Prostate gland (tissue), 2 donors: ENCODE measurements around the gene GCNA. TPM values are rescaled to one million over a fixed set of nuclear protein-coding genes. Genes with fewer than 3 reads are reported as not detected.
"Not testable (repeated sequence)": the region's sequence is repeated elsewhere in the genome, so short reads cannot be mapped to it uniquely, and the experiment has no call there.

Experiments used
- DNase-seq: peaks from one replicate; pipeline ENCODE4 v3.0.0-alpha.2; 2019; ENCODE audit warnings: low spot score
- H3K27ac ChIP-seq, 2 donors: fragments of 200-600 bp; sonication (generic); 2 replicates each; pipeline ENCODE4 v1.5.1; 2017 to 2019
- H3K27me3 ChIP-seq: fragments of 200-600 bp; sonication (generic); replicated peaks from 2 replicates; pipeline ENCODE4 v1.5.1; 2019; ENCODE audit not compliant: insufficient read depth
- H3K36me3 ChIP-seq, 2 donors: fragments of 200-600 bp; sonication (generic); 1 replicate in 1 of 2; 2 replicates in 1 of 2; pipeline versions ENCODE4 v1.5.1 to v1.8.1; 2017 to 2019
- H3K4me1 ChIP-seq: fragments of 200-600 bp; sonication (generic); replicated peaks from 2 replicates; pipeline ENCODE4 v1.5.1; 2019
- H3K4me3 ChIP-seq, 2 donors: fragments of 200-600 bp; sonication (generic); 2 replicates each; pipeline ENCODE4 v1.5.1; 2017 to 2019
- H3K9me3 ChIP-seq: fragments of 200-600 bp; sonication (generic); 2 replicates; pipeline ENCODE4 v1.5.1; 2017
- POLR2A ChIP-seq: fragments of 450-650 bp; IDR thresholded peaks from one replicate; pipeline ENCODE4 v1.6.1; 2016; ENCODE audit warnings: antibody characterized with exemption, mild to moderate bottlenecking
- POLR2AphosphoS5 ChIP-seq: sonication (generic); formaldehyde crosslinking; IDR thresholded peaks from one replicate; pipeline ENCODE4 v1.6.1; 2017; ENCODE audit warnings: antibody characterized with exemption
- WGBS: methylation state at CpG from one replicate; pipeline ENCODE4 v1.1.5; 2018; 5-methylcytosine and 5-hydroxymethylcytosine counted together
- intact Hi-C: fragments of 100-400 bp; cut with DNase I; formaldehyde crosslinking; loops from one replicate; pipeline ENCODE4 v1.14.2; 2022
- total RNA-seq, 2 donors: library from RNA; depleted of rRNA; stranded (reverse); fragments of >200 nt; gene quantifications; one replicate each; pipeline ENCODE4 v1.1.0, GENCODE V29; 2016
- TF ChIP-seq, protein P1 (sequence below), 4 experiments: fragments of 200-600 bp in 2 of 4; fragments of 450-650 bp in 2 of 4; sonication (generic) in 2 of 4; IDR thresholded peaks; 1 replicate in 3 of 4; 2 replicates in 1 of 4; pipeline ENCODE4 v1.5.1; 2016 to 2019; ENCODE audit warnings: antibody characterized with exemption in 4 of 4, mild to moderate bottlenecking in 2 of 4, moderate library complexity in 2 of 4

Gene GCNA
- total RNA-seq, 2 donors from 2014 or later: 1.4 to 18.0 TPM

DNA sequence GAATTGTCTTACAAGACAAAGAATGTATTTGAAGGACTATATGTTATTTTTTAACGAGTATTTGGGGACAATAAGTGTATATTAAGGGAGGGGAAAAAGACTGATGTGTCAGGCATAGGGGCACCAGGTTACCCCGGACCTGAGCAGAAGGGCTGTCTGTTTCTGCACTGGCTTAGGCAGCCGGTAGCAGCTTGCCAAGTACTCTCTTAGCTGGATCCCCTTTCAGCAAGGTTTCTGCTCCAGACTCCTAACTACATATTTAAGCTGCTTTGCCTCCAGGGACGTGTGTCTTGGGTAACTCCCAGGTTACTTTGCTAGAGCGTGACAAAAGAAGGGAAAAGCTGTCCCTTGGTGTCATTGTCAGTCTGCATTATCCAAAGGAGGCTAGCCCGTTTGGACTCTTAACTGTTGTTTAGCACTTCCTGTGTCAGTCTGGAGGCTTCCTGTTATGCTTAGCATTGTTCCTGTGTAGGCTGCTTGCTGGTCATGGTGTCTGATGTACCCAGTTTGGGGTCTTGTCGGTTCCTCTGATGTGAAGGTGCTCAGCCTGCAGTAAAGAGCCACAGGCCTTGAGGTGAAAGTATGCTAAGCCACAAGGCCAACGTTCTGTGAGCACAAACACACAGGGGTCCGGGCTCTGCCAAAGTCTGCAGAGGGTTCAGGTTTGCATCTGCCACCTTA lies 28.4 kb downstream of the GCNA start:
- Histone ChIP-seq H3K27ac (no peak overlapping the region), H3K9me3 (no peaks in the 10 kb centered on the region), H3K4me1 (no peaks in the 10 kb centered on the region), H3K36me3 (no peaks in the 10 kb centered on the region), H3K4me3 (no peak overlapping the region), H3K27me3 (no peaks in the 10 kb centered on the region)
- no peak for DNase-seq
- WGBS: 64% methylated on average over 9 of the region's 9 CpGs
- intact Hi-C loops: no loop called here
- no peak for TF ChIP-seq POLR2AphosphoS5
- TF ChIP-seq, protein P1, sequence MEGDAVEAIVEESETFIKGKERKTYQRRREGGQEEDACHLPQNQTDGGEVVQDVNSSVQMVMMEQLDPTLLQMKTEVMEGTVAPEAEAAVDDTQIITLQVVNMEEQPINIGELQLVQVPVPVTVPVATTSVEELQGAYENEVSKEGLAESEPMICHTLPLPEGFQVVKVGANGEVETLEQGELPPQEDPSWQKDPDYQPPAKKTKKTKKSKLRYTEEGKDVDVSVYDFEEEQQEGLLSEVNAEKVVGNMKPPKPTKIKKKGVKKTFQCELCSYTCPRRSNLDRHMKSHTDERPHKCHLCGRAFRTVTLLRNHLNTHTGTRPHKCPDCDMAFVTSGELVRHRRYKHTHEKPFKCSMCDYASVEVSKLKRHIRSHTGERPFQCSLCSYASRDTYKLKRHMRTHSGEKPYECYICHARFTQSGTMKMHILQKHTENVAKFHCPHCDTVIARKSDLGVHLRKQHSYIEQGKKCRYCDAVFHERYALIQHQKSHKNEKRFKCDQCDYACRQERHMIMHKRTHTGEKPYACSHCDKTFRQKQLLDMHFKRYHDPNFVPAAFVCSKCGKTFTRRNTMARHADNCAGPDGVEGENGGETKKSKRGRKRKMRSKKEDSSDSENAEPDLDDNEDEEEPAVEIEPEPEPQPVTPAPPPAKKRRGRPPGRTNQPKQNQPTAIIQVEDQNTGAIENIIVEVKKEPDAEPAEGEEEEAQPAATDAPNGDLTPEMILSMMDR (IDR thresholded peaks at IDR 0.05): no peak
- no peak for TF ChIP-seq POLR2A

GRCh38 chrX:71607488-71607887 lies 29.3 kb downstream of the GCNA start:
- no peak for DNase-seq
- Histone ChIP-seq H3K36me3 (no peaks in the 10 kb centered on the region), H3K9me3 (no peaks in the 10 kb centered on the region), H3K4me1 (no peaks in the 10 kb centered on the region), H3K27me3 (no peaks in the 10 kb centered on the region), H3K4me3 (no peak overlapping the region), H3K27ac (no peak overlapping the region)
- no peak for TF ChIP-seq POLR2A
- TF ChIP-seq, protein P1 (IDR thresholded peaks at IDR 0.05): no peak
- no peak for TF ChIP-seq POLR2AphosphoS5
- WGBS: 65% methylated on average over 2 of the region's 2 CpGs
- intact Hi-C loops: no loop called here

- H3K4me3 ChIP-seq: no peak overlapping the region
- H3K9me3 ChIP-seq: no peaks in the 10 kb centered on the region
- no peak for DNase-seq
- WGBS: 94% methylated on average over 3 of the region's 3 CpGs
- no peak overlapping the region for H3K27ac ChIP-seq
- H3K27me3 ChIP-seq: no peaks in the 10 kb centered on the region
- TF ChIP-seq POLR2AphosphoS5 (no peak), POLR2A (no peak)
- TF ChIP-seq, protein P1 (IDR thresholded peaks at IDR 0.05): no peak
- no peaks in the 10 kb centered on the region for H3K4me1 ChIP-seq
- H3K36me3 ChIP-seq: no peaks in the 10 kb centered on the region
- intact Hi-C loops: no loop called here
Measured at GRCh38 chrX:71609095-71609750, 31.0 kb downstream of the GCNA start.

DNA sequence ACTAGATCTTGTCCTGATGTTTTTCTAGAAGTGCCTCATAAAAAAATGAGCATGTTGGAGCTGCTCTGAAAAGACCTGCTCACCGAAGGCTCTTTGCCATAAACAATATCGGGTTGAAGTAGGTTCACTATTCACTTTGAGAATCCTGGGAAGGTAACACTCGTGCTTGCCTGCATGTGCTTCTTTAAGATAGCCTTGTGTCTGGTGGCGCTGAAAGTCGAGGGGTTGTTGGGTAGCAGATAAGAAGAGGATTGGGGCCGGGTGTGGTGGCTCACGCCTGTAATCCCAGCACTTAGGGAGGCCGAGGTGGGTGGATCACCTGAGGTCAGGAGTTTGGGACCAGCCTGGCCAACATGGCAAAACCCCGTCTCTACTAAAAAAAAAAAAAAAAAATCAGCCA lies 33.5 kb downstream of the GCNA start:
- H3K4me3 ChIP-seq, H3K36me3 ChIP-seq, DNase-seq, H3K27ac ChIP-seq, H3K27me3 ChIP-seq, H3K4me1 ChIP-seq, H3K9me3 ChIP-seq, intact Hi-C loops: not testable (repeated sequence)
- WGBS: 97% methylated on average over 8 of the region's 9 CpGs

DNA sequence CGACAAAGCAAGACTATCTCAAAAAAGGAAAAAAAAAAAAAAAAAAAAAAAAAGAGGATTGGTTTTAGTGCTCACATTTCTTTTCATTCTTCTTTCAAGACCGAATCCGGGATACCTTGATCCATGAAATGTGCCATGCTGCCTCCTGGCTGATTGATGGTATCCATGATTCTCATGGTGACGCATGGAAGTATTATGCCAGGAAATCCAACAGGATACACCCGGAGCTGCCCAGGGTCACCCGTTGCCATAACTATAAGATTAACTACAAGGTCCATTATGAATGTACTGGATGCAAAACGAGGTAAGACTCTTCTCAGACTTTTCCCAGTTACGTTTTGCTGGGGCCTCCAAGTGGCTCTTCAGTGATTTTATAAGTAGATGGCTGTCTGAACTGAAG lies 34.0 kb downstream of the GCNA start:
- Histone ChIP-seq H3K4me1 (no peaks in the 10 kb centered on the region), H3K27ac (no peak overlapping the region), H3K27me3 (no peaks in the 10 kb centered on the region), H3K4me3 (no peak overlapping the region), H3K9me3 (no peaks in the 10 kb centered on the region), H3K36me3 (no peaks in the 10 kb centered on the region)
- WGBS: 93% methylated on average over 8 of the region's 8 CpGs
- no peak for DNase-seq
- TF ChIP-seq, protein P1 (IDR thresholded peaks at IDR 0.05): no peak
- TF ChIP-seq POLR2A (no peak), POLR2AphosphoS5 (no peak)
- intact Hi-C loops: no loop called here
